Stimulated activated CD8-positive, alpha-beta memory T cell treated with anti-CD3 and anti-CD28 coated beads, Interleukin-15, amount 100 ng/mL, for 48 hours (primary cell): Measurements from ENCODE around the gene SMIM35.

Source experiments
- DNase-seq, 2 donors: peaks; one replicate each; pipeline ENCODE4 v3.0.0-alpha.2; 2020; ENCODE audit warnings: low read depth in 2 of 2

Gene SMIM35

GRCh38 chr11:118109231-118109630, 22.5 kb upstream of the SMIM35 start:
- DNase-seq, result no peak

- DNase-seq, result no peak
These were observed 21.8 kb upstream of the SMIM35 start for GRCh38 chr11:118108513-118108912.

GRCh38 chr11:118106789-118107335, 20.1 kb upstream of the SMIM35 start:
- no peak for DNase-seq

GRCh38 chr11:118105657-118106305, 19.0 kb upstream of the SMIM35 start:
- DNase-seq, result no peak

- DNase-seq, result no peak
These were observed 17.7 kb upstream of the SMIM35 start for GRCh38 chr11:118104491-118104890.

GRCh38 chr11:118102721-118103261, 16.0 kb upstream of the SMIM35 start:
- DNase-seq, result no peak

- DNase-seq, result no peak
These were observed 14.0 kb upstream of the SMIM35 start for GRCh38 chr11:118100691-118101232.

GRCh38 chr11:118099838-118100556, 13.2 kb upstream of the SMIM35 start:
- DNase-seq, result no peak

GRCh38 chr11:118098996-118099837, 12.5 kb upstream of the SMIM35 start:
- DNase-seq, result no peak

GRCh38 chr11:118095967-118096367, 9.2 kb upstream of the SMIM35 start:
- DNase-seq, result no peak

- no peak for DNase-seq
These were observed 8.7 kb upstream of the SMIM35 start for GRCh38 chr11:118095493-118095892.

GRCh38 chr11:118092907-118093571, 6.3 kb upstream of the SMIM35 start:
- no peak for DNase-seq

GRCh38 chr11:118091690-118092089, 4.9 kb upstream of the SMIM35 start:
- no peak for DNase-seq

GRCh38 chr11:118090545-118091162, 3.9 kb upstream of the SMIM35 start:
- no peak for DNase-seq

- DNase-seq, result no peak
These were observed 1.8 kb upstream of the SMIM35 start for GRCh38 chr11:118088531-118088930.

- no peak for DNase-seq
These were observed 1.2 kb upstream of the SMIM35 start for GRCh38 chr11:118087931-118088330.

- DNase-seq, result no peak
These were observed 2.1 kb downstream of the SMIM35 start for GRCh38 chr11:118084656-118085055.

GRCh38 chr11:118084247-118084646, 2.5 kb downstream of the SMIM35 start:
- no peak for DNase-seq

- no peak for DNase-seq
These were observed 3.7 kb downstream of the SMIM35 start for GRCh38 chr11:118082880-118083552.
